ENCODE results near the gene PLAAT1.

Gene PLAAT1

DNA sequence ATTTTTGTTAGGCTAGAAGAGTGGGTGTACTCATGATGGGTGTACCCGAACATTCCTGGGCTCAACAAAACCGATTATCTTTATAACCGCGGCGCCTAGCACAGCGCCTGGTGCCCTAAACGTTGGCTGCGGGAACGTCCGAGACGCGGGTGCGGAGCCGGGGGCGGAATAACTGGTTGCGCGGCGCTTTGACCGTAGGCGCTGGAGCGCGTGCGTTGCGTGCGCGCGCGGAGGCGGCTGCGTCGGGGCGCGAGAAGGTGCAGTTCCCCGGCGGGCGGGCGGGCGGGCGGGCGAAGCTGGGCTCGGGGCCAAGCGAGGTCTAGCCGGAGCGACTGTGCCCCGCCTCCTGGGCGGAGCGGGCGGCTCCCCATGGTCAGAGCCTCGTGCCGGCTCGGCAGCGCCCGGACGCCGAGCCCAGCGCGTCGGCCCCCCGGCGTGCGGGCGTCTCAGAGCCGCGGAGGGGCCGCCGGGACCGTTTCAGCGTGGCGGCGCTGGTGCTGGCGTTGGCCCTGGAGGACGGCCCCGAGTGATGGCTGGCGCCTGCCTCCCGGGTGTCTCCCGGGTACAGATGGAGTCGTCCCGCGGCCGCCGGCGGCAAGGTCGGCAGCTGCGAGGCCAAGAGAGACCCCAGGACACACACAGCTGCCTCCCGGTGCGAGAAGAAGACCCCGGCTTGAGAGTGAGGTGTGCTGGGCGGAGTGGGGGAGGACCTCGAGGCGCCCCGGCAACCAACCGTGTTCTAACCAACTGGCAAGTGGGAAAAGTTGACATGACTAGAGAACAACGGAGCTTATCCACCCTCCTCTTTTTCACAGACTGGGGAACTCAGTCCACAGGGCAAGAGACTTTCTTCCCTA is at the start of gene PLAAT1:
Gene PLAAT1, plus strand, starts transcription at position 373 of the 857 bp plus-strand sequence. CDS start 14,429 bp downstream, outside the sequence.
- DNase-seq: no peak

DNA sequence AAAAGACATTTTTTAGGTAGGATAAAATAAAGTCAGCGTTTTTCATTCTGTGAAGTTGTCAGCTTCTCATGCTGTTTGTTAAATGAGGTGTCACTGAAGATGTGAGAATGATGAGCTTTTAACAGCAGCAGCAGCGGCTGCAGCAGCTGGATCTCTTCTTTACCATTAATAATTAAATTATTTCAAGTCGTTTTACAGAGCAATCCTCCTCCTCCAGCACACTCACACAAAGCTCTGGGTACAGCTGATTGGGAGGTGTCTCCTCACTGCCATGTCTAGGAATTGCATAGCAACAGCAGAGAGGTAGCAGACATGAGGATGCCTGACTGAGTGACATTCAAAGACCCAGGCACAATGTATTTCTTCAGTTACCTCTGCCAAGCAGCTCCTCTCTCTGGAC is 46.7 kb upstream of the PLAAT1 start:
- no peak for DNase-seq

DNA sequence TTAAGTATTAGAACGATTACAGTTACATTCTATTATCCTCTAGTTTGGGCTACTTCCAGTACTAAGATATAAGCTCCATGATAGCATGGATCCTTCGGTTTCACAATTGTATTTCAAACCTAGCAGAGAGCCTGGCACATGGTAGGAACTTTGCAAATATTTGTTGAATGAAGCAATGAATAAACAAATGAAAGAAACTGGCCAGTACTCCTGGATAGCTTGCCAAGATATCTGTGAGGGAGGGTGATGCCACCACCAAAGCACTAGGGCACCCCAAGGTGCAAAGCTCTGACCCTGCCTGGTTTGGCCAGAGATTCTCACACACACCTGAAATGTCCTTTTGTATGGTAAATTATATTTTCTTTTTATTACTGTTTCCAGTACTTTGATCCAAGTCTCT is 44.3 kb upstream of the PLAAT1 start:
- no peak for DNase-seq

DNA sequence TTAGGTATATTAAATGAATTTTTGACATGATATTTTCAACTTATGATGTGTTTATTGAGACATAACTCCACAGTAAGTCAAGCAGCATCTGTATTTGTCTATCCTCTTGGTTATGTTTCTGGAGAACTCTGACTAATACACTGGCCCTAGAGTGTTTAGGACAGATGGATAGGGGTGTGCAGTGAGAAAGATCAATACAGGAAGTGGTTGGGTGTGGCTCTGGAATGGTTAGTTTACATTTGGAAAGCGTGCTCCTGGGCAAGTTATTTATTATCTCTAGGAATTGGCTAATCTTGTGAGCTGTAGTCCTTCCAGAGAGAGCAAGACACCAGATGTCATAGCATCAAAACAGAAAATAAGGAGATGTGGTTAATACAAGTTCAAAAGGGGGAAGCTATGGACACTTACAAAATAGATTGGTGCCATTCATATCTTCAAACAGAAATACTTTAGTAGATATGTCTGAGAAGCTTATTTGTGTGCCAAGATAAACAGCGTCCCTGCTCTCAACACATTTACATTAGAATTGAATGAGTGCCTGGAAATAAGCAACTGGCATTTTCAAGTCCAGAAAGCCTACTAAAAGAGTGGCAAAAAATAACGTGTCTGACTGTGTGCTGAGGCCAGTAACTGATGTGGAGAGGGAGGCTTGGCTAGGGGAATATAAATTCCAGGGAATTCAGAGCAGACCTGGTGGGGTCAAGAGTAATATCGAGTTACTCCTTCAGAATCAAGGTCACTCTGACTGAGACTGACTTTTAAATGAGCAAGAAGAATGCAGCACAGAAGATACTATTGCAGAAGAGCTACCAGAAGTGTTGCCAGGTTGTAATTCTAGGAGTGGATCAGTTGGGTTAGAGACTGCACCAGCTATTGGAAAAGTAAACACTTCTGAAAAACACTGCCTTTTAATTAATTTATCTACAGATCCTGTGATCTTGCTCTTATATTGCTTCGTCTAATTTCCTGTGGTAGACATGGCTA is 33.4 kb upstream of the PLAAT1 start:
- no peak for DNase-seq

DNA sequence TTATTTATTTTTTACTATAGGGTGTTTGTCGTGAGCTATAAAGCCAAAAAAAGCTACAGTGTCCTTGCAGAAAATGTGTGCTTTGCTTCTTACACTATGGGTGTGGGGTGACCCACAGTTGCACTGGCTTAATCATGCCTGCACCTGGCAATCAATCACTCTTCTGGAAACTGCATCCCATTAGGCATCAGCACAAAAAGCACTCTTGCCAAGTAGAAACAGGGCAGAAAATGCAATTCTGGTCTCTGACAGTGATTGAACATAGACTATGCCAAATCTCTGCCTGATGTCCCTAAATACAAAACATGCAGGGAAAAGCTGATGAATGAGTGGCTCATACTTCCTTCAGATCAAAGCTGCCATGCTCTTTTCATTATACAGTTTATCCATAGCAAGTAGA is 30.4 kb upstream of the PLAAT1 start:
- DNase-seq: no peak

DNA sequence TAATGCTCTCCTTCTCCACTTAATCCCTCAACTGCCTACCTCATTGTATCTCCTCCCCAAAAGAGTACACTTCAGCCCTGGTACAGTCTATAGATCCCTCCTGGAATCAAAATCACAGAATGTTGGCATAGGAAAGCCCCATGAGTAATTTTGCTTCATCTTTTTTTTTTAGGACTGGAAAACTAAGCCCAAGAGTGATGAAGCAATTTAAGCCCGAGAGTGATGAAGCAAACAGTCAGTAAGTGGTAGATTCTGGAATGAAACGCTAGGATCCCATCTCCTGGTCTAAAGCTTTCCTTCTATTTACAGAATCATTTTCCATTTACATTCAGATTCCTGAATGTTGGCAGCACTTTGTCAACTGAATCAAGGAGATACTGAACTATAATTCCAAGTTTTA is 29.8 kb upstream of the PLAAT1 start:
- DNase-seq: no peak

DNA sequence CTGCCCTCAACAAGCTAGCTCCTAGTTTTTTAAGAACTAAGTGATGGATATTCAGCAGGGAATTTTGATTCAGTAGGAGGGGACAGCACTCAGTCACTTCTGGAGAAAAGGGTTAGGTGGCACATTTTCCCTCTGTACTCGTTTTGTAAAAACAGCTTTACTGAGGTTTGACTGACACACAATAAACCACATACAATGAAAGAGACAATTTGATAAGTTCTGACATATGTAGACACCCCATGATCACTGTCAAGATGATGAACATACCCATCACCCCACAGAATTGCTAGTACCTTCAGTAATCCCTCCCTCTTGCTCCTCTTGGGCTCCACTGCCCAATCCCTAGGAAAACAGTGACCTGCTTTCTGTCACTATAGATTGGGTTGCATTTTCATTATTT is 29.0 kb upstream of the PLAAT1 start:
- DNase-seq: no peak

DNA sequence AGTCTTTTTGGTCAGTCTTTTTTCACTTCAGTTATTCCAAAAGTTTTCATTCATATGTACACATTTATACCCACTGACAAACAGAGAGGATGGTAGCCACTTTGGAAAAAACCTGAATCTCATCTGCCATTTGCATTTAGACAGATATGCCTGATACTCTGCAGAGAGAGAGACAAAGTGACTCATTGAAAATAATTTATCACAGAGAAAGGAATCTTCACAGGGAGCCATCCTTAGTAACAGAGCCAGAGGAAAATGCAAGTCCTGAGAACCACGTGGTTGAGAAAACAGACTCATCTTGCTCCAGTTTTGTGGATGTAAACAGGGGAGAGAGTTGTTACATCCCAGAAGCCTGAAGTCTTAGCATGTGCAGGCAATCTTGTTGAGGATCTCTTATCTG is 28.2 kb upstream of the PLAAT1 start:
- no peak for DNase-seq

DNA sequence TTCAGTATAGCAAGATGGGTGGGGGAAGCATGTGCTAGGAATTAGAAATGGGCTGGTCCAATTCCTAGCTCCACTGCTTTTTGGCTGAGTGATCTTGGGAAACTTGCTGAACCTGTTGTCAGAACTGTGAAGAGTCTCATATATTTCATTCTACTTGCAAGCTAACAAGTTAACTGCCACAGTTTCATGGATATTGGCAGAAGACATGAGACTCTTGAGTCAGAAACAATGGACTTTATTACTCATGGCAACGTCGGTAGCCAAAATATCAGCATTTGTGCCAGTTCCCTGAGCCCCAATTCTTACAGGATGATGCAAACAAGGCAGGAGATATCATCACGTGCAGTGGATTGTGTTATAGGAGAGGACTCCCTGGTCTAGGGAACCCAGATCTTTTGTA is 26.6 kb upstream of the PLAAT1 start:
- DNase-seq: no peak

DNA sequence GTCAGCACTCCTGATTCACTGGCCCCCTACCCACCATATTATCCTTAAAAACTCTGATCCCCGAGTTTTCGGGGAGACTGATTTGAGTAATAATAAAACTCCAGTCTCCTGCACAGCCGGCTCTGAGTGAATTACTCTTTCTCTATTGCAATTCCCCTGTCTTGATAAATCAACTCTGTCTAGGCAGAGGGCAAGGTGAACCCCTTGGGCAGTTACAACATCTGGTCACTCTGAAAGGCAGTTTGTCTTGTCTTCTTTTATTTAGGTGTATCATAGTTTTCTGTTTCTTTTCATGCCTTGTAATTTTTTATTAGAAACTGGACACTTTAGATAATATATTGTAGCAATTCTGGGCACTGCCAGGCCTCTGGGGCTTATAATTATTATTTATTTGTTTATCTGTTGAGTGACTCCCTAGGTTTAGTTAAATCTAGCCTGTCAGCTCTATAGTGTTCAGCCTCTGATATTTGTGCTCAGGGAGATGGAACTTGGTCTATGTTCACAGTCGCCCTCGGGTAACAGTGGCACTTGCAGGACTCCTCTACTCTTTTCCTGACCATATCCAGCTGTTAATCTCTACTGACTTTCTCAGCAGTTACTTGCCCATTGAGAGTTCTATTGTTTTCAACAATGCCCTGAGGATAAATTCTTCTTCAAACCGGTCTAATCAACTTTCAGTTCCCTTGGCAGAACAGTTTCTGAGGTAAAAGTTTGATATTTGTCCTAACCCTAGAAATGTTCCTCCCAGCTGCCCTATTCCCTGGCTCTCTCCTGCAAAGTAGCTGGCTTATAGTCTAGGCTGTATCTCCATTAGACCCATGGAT is 15.5 kb upstream of the PLAAT1 start:
- DNase-seq: no peak

DNA sequence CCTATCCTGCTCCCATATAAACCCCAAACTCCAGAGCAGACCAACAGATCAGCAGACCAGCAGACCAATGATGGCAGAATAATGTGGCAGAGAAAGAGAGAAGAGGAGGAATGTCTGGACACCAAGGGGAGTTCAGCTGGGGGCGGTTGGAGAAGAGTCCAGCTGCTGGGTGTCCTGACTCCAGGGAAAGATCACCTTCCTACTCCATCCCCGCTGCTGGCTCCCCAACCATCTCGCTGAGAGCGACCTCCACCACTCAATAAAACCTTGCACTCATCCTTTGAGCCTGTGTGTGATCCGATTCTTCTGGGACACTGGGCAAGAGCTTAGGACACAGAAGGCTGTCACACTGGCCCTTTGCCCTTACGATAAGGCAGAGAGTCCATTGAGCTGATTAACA is 12.8 kb upstream of the PLAAT1 start:
- DNase-seq: no peak

DNA sequence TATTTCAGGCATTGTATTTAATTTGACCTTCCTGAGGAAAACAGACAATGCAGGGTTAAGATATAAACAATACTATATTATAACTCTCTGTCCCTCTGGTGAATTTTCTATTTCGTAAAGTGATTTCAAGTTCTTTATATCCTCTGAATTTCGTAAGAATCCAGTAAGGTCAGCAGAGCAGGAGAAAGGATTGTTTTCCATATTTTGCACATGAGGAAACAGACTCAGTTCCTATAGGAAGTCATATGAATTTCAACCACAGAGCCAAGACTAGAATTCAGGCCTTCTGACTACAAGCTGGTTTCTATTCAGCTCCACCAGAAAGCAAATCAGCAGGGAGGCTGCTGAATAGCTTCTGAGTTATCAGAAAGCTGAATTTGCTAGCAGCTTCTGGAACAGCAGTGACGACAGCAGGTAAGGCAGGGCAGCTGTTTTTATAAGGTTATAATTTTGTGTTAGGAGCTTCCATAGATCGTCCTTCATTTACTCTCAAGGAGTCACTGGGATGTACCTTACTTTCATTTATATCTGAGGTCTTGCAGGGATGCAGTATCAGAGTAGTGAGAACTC is 11.1 kb upstream of the PLAAT1 start:
- no peak for DNase-seq

DNA sequence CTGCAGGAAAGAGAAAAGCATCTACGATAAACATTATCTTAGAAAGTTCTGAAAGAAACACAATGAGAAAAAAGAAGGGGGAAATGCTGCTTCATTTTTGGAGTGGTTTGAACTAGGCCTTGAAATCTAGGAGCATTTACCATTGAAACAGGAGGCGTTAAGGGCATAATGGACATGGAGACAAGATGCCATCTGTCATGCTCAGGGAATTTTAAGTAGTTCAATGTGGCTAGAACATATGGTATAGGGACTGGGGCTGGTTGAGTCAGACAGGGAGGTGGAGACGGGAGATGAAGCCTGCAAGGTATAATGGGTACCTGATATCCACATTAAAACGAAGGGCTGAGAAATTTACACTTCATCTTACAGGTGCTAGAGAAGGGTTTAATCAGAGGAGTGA is 10.4 kb upstream of the PLAAT1 start:
- no peak for DNase-seq

DNA sequence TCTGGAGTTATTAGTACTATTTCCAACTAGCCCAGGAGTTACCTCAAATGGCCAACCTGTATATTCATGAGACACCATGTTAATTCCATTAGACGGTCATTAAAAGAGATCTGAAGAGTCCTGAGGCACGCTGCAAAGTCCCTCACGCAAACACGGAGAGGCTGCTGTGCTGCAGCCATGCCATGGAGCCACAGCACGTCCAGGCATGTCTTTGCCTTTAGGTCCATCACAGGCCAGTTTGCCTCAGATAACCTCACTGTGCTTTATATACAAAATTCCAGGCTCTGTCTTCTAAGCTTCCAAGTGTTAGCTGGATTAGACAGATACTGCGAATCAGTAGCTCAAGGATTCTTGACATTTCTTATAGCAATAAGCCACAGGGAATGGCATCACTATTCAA is 9.8 kb upstream of the PLAAT1 start:
- no peak for DNase-seq

DNA sequence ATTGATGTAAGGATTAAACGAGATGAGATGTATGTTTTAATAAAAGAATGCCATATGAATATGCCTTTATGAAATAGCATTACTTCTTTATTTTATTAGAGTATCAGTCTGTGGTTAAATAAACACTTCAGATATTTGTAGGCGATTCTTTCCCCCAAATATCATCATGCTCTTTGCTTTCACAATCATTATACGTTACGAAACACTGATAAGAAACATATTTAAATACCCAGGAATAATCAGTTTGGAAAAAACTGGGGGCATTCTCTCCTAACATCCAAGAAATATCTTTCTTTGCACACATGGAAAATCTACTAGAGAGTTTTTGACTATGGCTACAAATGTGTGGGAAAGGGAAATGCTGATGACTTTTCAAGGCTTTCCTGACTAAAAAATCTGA is 4.4 kb upstream of the PLAAT1 start:
- no peak for DNase-seq

DNA sequence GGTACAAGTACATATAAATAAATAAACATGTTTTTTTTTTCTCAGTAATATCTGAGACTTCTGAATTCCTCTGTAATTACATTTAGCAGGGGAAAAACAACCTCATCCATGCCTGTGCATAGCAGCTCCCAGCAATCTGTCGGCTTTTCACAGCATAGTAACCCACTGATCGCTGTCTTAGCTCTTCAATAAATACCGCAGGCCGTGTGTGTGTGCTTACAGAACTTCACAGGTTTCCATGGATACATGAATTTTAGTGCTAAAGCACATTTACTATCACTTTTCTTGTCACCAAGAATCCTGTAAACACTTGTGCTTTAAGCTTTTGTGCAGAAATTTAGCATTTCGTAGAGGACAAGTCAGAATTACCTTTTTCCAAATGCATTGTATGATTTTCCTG is 4.0 kb upstream of the PLAAT1 start:
- DNase-seq: no peak

DNA sequence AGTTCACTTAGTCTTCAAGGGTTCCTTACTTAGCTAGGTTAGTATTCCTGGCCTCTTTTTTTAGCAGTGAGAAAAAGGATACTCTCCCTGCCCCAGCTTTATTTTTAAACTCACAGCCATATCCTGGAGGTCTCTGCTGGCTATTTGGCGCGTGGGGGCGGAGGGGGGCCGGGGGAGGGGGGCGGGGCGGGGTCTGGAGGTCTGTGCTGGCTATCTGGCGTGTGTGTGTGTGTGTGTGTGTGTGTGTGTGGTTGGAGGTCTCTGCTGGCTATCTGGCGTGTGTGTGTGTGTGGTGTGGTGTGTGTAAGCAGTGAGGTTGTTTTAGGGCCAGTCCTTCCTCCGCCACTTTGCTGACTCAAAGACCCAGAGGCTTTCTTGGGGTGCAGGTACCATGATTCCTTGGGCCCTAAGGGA is 579 bp upstream of the PLAAT1 start:
- DNase-seq: no peak

DNA sequence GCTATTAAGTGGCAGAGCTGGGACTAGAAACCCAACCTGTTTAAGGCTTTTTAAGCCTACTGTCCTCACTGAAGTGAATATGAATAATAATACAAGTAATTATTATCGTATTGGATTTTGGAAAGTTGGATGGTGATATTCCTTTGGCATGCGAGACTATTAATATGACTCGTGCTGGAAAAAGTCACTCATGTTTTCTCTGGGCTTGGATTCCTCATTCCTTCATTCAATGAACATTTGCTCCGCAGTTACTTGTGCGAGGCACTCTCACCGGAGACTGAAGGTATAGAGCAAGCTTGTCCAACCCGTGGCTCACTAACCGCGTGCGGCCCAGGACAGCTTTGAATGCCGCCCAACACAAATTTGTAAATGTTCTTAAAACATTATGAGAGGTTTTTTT is 694 bp downstream of the PLAAT1 start:
- DNase-seq: no peak

DNA sequence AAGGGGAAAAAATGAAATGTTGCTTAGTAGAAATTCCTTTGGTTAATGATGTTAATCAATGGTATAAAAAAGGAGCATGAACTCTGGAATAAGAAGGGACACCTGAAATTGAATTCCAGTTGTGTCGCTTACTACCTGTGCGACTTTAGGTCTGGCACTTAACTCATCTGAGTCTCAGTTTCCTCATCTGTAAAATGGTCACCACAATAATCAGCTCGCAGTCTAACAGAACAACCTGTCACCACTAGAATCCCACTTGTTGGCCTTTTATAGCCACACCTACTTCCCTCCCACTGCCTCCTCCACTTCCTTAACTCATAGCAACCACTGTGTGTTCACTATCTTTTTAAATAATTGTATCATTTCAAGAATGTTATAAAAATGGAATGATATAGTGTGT is 2.5 kb downstream of the PLAAT1 start:
- DNase-seq: no peak

DNA sequence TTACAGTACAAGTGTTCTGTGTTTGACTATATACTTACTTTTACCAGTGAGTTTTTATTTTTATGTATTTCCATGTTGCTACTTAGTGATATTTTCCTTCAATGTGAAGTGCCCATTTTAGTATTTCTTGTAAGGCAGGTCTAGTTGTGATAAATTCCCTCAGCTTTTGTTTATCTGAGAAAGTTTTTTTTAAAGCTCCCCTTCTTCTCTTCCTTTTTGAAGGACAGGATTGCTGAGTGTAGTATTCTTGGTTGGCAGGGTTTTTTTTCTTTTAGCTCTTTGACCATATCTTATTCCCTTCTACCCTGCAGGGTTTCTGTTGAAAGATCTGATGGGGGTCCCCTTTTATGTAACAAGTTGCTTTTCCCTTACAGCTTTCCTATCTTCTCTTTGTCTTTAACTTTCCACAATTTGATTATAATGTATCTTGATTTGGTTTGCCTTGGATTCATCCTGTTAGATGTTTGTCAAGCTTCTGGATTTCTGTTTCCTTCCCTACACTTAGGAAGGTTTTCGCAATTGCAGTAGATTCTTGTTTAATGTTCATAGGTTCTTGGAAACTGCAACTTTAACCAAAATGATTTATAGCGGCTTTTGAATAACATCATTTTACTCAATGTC is 7.9 kb downstream of the PLAAT1 start:
- DNase-seq: no peak

DNA sequence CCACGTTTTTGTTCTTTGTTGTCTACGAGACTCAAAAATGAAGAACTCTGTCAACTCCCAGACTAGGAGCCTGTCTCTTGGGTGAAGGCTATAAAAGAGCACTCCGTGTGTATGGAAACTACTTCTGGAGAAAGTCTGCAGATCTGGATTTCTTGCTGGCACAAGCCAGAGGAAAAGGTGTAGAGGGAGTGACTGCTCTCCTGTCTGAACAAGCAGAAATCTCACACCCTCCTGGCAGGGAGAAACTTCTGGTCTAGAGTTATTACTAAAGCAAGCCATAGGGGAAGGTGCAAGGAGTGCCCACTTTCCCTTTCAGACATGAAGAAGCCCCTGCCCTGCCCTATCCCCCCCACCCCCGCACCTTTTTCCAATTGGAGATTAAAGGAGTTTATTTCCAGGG is 9.5 kb downstream of the PLAAT1 start:
- DNase-seq: no peak

DNA sequence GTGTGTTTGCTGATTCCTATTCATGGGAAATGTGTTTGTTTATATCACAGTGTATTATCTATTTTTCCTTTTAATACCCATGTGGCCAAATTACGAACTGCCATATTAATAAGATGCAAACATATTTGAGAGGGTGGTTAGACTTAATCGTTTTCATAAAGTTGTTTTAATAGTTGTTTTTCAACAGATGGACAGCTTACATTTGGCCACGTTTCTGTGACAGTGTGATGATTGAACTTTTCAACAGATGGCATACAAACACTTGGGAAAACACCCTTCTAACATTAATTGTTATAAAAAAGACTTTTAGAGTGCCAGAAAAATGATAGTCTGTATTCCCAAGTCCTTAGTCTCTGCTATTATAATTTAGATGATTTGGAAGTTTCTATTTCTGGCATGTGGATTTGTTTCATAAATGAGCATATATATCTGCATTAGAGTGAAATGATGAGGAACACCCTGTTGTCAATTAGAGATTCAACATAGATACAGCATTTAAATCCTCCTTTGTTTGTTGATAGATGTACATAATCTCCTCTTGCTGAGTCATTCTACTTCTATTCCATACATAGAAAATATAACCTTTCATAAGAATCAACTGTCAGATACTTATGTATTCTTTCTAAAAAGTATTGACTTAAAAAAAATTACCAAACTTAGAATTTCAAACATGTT is 13.1 kb downstream of the PLAAT1 start:
- no peak for DNase-seq

All from KG1 (cell line).